Thoracic aorta (tissue), 2 donors: ENCODE results near the gene KLF1. TPM values are rescaled to one million over a fixed set of nuclear protein-coding genes. Genes with fewer than 3 reads are reported as not detected.

ENCODE experiments used
- ATAC-seq: fragments of 150-250 bp; one replicate; pipeline ENCODE4 v1.8.0; 2017; ENCODE audit warnings: low read depth; ENCODE audit not compliant: insufficient number of reproducible peaks, low FRiP score
- DNase-seq: peaks from one replicate; pipeline ENCODE4 v3.0.0-alpha.2; 2020; ENCODE audit warnings: low spot score
- H3K27ac ChIP-seq, 2 donors: fragments of 200-600 bp; sonication (generic); 1 replicate in 1 of 2; 2 replicates in 1 of 2; pipeline ENCODE4 v1.5.1; 2016; ENCODE audit warnings: mild to moderate bottlenecking in 2 of 2, moderate library complexity in 2 of 2
- H3K27me3 ChIP-seq: fragments of 200-600 bp; sonication (generic); replicated peaks from 2 replicates; pipeline ENCODE4 v1.6.0; 2016; ENCODE audit warnings: mild to moderate bottlenecking; ENCODE audit not compliant: insufficient read depth
- H3K36me3 ChIP-seq: fragments of 200-600 bp; sonication (generic); one replicate; pipeline ENCODE4 v1.5.1; 2016
- H3K4me1 ChIP-seq, 2 donors: fragments of 200-600 bp; sonication (generic); 1 replicate in 1 of 2; 2 replicates in 1 of 2; pipeline versions ENCODE4 v1.5.1 to v1.6.0; 2016; ENCODE audit warnings: low read depth in 2 of 2, mild to moderate bottlenecking in 1 of 2; ENCODE audit not compliant: control insufficient read depth in 1 of 2
- H3K4me3 ChIP-seq: fragments of 200-600 bp; sonication (generic); 2 replicates; pipeline ENCODE4 v1.5.1; 2016; ENCODE audit warnings: mild to moderate bottlenecking
- H3K9me3 ChIP-seq: fragments of 200-600 bp; sonication (generic); 2 replicates; pipeline ENCODE4 v1.5.1; 2016
- total RNA-seq, 2 donors: library from RNA; depleted of rRNA; stranded (reverse); fragments of >200 nt; gene quantifications; one replicate each; pipeline versions ENCODE4 v1.1.0 to v1.2.3, GENCODE V29; 2016
- TF ChIP-seq, protein P1 (sequence below): fragments of 200-600 bp; sonication (generic); IDR thresholded peaks from one replicate; pipeline ENCODE4 v1.5.1; 2019; ENCODE audit warnings: antibody characterized with exemption

Gene KLF1
- total RNA-seq, 2 donors from 2014 or later, result not detected

DNA sequence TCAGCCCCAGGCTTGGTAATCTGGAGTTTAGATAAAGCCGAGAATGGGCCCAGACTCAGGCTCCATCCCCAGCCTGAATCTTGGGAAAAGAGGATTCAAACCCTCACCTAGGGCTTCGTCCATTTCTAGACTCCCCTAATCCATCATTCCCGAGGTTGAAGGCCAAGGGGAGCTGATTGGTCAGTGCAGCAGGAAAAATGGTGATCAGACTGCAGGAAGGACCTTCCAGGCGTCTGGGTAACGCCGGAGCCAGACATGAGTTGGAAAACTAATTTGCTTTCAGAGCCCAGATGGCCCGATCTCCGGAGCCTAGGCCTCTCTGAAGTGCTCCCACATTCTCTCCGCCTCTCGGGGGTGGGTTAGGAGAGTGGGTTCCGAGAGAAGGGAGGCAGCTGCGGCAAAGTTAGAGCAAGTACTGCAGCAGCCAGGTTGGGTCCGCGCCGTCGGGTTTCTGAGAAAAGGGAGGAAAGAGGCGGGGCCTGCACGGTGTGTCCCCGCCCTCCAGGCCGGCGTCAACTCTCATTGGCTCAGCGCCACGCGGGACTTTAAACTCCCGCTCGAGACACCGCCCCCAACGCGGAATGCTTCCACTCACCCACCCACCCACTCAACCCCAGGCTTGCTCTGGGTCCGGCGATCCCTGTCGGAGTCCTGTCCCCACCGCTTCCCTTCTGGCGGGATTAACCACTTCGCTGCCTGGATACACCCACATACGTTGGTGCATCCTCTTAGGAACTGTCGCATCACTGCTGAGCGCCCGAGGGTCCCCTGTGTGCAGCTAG is 51.8 kb downstream of the KLF1 start:
- H3K4me1 ChIP-seq, result peaks cover 5 to 15% of the 10 kb centered on the region in 2 donors
- no peak for ATAC-seq

GRCh38 chr19:12834566-12834943 is 52.4 kb downstream of the KLF1 start, which contains the start of gene RTBDN:
Gene RTBDN (minus strand): TSS chr19:12834579. CDS start chr19:12829979, 4,600 bp downstream.
- no peaks in the 10 kb centered on the region for H3K9me3 ChIP-seq
- DNase-seq, result no peak
- H3K27me3 ChIP-seq, result peaks cover 46% of the 10 kb centered on the region

More for the DNA sequence above, 51.8 kb downstream of the KLF1 start:
- Histone ChIP-seq H3K36me3 (no peaks in the 10 kb centered on the region), H3K9me3 (no peaks in the 10 kb centered on the region), H3K27me3 (peaks cover 46% of the 10 kb centered on the region), H3K27ac (no peak overlapping the region), H3K4me3 (no peak overlapping the region)
- TF ChIP-seq, protein P1, sequence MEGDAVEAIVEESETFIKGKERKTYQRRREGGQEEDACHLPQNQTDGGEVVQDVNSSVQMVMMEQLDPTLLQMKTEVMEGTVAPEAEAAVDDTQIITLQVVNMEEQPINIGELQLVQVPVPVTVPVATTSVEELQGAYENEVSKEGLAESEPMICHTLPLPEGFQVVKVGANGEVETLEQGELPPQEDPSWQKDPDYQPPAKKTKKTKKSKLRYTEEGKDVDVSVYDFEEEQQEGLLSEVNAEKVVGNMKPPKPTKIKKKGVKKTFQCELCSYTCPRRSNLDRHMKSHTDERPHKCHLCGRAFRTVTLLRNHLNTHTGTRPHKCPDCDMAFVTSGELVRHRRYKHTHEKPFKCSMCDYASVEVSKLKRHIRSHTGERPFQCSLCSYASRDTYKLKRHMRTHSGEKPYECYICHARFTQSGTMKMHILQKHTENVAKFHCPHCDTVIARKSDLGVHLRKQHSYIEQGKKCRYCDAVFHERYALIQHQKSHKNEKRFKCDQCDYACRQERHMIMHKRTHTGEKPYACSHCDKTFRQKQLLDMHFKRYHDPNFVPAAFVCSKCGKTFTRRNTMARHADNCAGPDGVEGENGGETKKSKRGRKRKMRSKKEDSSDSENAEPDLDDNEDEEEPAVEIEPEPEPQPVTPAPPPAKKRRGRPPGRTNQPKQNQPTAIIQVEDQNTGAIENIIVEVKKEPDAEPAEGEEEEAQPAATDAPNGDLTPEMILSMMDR, result no peak
- no peak for DNase-seq

More at GRCh38 chr19:12834566-12834943, 52.4 kb downstream of the KLF1 start, which contains the start of gene RTBDN:
- peak within 1 kb of the TSS in 1 of 2 donors; percentile 28 for H3K27ac ChIP-seq
- no peaks in the 10 kb centered on the region for H3K36me3 ChIP-seq
- no peak for ATAC-seq
- TF ChIP-seq, protein P1, result no peak
- peak within 1 kb of the TSS; percentile 57 for H3K4me3 ChIP-seq
- peaks cover 5 to 15% of the 10 kb centered on the region in 2 donors for H3K4me1 ChIP-seq

Other genes starting within 250 kb of the KLF1 start
- gene MAN2B1, start 220.5 kb downstream of the KLF1 start, total RNA-seq, result 100 to 1,000 TPM; 111 to 118 TPM
- 10 to 100 TPM; 12.1 to 16.2 TPM for gene WDR83, start 220.4 kb downstream of the KLF1 start, total RNA-seq
- gene DHPS, start 205.3 kb downstream of the KLF1 start, total RNA-seq, result 100 to 1,000 TPM; 101 to 114 TPM
- gene GNG14, start 199.2 kb downstream of the KLF1 start, total RNA-seq, result not detected
- 1 to 10 TPM; 3.0 to 3.9 TPM for gene FBXW9, start 190.6 kb downstream of the KLF1 start, total RNA-seq
- gene TNPO2, start 163.3 kb downstream of the KLF1 start, total RNA-seq, result 10 to 100 TPM; 79.0 to 88.9 TPM
- 100 to 1,000 TPM; 252 to 308 TPM for gene TRIR, start 152.5 kb downstream of the KLF1 start, total RNA-seq
- 10 to 100 TPM; 30.7 to 50.0 TPM for gene GET3, start 149.7 kb downstream of the KLF1 start, total RNA-seq
- not detected for gene BEST2, start 135.4 kb downstream of the KLF1 start, total RNA-seq
- 100 to 1,000 TPM in 1 of 2 donors, 10 to 100 TPM in 1; 22.6 to 102 TPM for gene HOOK2, start 111.6 kb downstream of the KLF1 start, total RNA-seq
- gene JUNB, start 95.7 kb downstream of the KLF1 start, total RNA-seq, result 1,000 to 10,000 TPM in 1 of 2 donors, 100 to 1,000 TPM in 1; 698 to 2,087 TPM
- 100 to 1,000 TPM; 107 to 235 TPM for gene PRDX2, start 85.4 kb downstream of the KLF1 start, total RNA-seq
- not detected for gene THSD8, start 85.1 kb downstream of the KLF1 start, total RNA-seq
- 1 to 10 TPM; 3.0 to 7.9 TPM for gene RNASEH2A, start 80.6 kb downstream of the KLF1 start, total RNA-seq
- not detected for gene RTBDN, start 52.6 kb downstream of the KLF1 start, total RNA-seq
- gene MAST1, start 48.7 kb downstream of the KLF1 start, total RNA-seq, result not detected
- gene DNASE2, start 5.8 kb downstream of the KLF1 start, total RNA-seq, result 10 to 100 TPM; 24.0 to 53.3 TPM
- gene GCDH, start 4.0 kb upstream of the KLF1 start, total RNA-seq, result 10 to 100 TPM; 30.2 to 60.7 TPM
- gene SYCE2, start 32.1 kb upstream of the KLF1 start, total RNA-seq, result not detected
- 10 to 100 TPM; 31.8 to 76.8 TPM for gene FARSA, start 46.5 kb upstream of the KLF1 start, total RNA-seq
- 100 to 1,000 TPM; 415 to 467 TPM for gene CALR, start 51.4 kb upstream of the KLF1 start, total RNA-seq
- 100 to 1,000 TPM; 116 to 130 TPM for gene RAD23A, start 58.7 kb upstream of the KLF1 start, total RNA-seq
- gene GADD45GIP1, start 70.0 kb upstream of the KLF1 start, total RNA-seq, result 10 to 100 TPM; 30.2 to 42.8 TPM
- not detected for gene DAND5, start 82.4 kb upstream of the KLF1 start, total RNA-seq
- 100 to 1,000 TPM; 126 to 145 TPM for gene NFIX, start 108.3 kb upstream of the KLF1 start, total RNA-seq
- 10 to 100 TPM; 10.6 to 36.1 TPM for gene LYL1, start 215.7 kb upstream of the KLF1 start, total RNA-seq
- 10 to 100 TPM; 35.3 to 52.3 TPM for gene TRMT1, start 229.5 kb upstream of the KLF1 start, total RNA-seq
- gene NACC1, start 231.1 kb upstream of the KLF1 start, total RNA-seq, result 10 to 100 TPM; 27.2 to 28.8 TPM